Measurements from ENCODE around the gene GALNT18.

The GALNT18 gene

DNA sequence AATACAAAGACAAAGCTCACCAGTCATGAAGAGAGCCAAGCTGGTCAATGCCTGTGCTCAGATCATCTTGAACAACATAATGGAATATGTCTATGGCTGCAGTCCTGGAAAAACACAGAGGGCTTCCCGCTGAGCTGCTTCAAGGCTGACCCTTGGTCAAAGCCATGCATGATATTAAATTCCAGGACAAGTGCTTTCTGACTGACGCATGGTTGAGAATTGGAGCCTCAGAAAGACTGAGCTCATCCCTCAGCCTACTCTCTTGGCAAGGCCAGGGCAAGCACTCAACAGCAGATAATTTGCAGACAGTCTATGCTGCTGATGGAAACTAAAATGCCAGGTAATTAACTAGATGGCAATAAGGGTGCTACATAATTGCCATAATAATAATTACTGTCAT is 89.2 kb downstream of the GALNT18 start:
- DNase-seq (ENCODE audit: low read depth in 2 of 2) = no peak

DNA sequence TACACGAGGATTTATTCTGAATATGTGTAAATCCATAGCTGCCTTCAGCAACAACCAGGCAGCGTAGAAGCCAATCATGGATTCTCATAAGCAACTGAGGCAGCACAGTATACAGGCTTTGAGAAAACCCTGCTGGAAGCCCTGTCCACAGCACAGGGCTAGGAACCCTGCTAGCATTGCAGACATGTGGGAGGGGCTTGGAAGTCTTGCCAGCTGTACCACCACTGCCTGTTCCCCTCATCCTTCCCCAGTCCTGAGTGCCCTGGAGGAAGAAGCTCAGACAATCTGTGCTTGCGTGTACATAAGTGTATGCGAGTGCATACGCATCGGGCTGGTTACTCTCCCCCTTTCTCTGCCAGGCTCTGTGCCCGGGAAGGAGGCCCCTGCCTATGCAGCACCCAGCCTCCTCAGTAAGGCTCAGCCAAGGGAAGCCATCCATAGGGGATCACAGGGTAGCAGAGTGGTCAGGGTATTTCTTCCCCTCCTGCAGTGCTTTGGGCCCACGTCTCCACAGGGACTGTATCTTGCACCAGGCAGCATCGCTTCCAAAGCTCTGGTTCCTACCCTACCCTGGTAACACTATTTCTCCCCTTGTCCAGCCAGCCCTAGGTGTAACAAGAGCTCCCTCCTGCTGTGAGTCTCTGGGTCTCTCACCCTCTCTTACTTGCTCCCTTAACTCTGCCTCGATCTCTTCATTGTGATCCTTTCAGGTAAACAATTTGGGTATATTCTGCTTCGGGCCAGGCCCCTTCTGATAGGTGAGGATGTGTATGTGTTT is 90.5 kb downstream of the GALNT18 start:
- DNase-seq (ENCODE audit: low read depth in 2 of 2) = no peak

DNA sequence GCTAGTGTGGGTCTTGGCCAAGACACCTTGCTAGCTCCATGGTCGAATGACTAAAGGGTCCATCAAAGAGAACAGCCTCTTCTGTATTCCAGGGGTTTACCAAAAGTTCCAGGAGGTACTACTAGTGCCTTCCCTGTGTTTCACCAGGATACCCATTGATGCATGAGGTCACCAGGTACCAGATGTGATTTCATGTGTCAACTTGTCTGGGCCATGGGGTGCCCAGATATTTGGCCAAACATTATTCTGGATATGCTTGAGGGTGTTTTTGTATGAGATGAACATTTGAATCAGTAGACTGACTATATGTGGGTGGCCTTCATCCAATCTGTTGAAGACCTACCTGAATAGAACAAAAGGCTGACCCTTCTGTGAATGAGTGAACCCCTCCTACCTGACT is 92.8 kb downstream of the GALNT18 start:
- no peak for DNase-seq (ENCODE audit: low read depth in 2 of 2)

DNA sequence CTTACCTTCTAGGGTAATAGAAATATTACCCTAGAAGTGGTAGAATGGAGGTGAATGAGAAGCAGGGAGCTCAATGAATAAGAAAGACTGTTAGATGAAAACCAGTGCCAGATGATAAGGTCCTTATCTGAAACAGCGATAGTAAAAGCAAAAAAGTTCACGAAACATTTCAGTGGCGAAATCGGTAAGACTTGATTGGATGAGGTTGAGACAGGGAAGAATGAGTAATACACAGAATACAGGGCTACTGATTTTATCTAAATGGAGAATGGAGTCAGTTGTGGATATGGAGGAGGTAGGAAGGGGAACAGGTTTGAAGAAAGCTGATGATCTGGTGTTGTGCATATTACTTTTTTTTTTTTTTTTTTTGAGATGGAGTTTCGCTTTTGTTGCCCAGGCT is 96.5 kb downstream of the GALNT18 start:
- DNase-seq (ENCODE audit: low read depth in 2 of 2) = no peak

- DNase-seq (ENCODE audit: low read depth in 2 of 2) = no peak
Observed at GRCh38 chr11:11524436-11525061, 97.3 kb downstream of the GALNT18 start.

DNA sequence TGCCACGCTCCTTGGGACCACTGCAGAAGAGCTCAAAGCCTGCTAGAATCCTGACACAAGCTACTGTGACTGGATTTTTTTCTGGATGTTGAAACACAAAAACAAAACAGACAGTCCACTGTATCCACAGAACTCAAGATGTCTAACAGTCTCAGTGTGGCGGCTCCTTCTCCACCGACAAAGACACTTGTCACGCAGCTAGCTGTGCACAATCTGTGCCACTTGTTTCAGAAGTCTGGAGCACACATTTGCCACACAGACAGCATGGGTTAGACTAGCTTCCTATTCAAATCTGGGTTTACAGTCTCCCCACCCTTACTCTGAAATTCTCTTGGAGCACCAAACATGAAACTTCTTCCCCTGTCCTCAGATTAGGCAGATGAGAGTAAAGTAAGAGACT is 99.2 kb downstream of the GALNT18 start:
- DNase-seq (ENCODE audit: low read depth in 2 of 2) = no peak

GRCh38 chr11:11521306-11522002 is 100.4 kb downstream of the GALNT18 start:
- DNase-seq (ENCODE audit: low read depth in 2 of 2) = no peak

DNA sequence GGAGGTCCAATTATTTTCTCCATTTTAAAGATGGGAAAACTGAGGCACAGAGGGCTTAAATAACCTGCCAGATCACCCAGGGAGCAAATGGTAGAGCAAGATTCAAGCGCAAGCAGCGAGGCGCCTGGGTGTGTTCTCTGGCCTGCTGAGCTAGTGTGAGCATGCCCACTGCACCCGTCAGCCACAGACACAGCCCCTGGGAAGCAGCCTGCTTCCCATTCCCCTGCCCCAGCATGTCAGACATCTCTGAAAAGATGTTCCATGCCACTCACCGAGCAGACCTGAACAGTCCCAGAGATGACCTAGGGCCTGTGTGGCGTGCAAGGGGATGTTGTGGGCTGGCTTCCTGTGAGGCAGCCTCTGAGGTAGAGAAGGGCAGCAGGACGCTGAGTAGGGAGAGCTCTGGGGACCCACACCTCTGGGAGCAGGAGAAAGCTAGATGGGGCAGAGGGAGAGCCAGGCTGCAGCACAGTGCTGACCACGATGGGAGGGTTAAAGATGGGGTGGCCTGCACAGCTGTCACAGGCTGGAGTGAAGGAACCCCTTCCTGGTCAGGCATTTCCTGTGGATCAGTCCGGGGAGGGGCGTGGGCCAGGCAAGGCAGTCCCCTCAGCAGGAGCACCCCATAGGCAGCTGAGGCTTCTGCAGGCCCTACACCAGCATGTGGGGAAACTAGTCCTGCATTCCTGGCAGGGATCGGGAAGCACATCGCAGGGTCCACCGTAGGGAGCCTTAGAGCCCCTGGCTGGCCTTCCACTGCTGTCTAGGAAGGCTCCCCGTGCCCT is 101.4 kb downstream of the GALNT18 start:
- no peak for DNase-seq (ENCODE audit: low read depth in 2 of 2)

DNA sequence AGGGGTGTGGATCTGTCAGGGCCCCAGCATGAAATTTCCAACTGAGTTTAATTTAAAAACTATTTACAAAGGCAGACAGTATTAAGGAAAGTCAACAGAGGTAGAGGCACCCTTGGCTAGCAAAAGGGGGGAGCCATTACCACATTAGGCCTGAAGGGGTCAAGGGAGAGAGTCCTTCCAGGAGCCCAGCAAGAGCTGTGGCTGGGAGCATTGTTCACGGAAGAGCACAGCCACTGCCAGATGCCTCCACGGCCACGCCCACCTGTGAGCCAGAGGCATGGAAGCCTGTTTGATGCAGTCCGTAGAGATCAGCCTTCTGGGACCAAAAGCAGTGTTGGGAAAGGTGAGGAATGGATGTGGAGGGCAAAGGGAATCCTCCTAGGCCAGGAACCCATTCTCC is 102.6 kb downstream of the GALNT18 start:
- DNase-seq (ENCODE audit: low read depth in 2 of 2) = no peak

- no peak for DNase-seq (ENCODE audit: low read depth in 2 of 2)
Observed at GRCh38 chr11:11514246-11514645, 107.6 kb downstream of the GALNT18 start.

DNA sequence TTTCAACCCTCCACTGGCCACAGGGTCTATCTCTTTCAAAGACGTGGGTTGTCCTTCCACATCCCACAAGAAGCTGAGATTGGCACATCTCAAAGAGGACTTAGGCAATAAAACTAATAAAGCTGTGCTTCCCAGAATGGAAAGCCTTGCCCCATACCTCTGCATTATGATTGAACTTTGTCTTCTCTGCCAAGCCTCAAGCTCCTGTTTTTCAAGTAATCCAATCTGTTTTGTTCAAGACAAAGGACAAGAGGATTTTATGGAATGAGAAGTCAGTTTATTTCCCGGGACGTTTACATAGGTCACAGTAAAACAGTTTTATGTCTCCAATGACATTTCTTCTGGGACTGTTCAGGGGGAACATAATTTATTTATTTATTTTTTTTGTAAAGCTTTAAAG is 108.4 kb downstream of the GALNT18 start:
- no peak for DNase-seq (ENCODE audit: low read depth in 2 of 2)

GRCh38 chr11:11512929-11513328 is 108.9 kb downstream of the GALNT18 start:
- no peak for DNase-seq (ENCODE audit: low read depth in 2 of 2)

DNA sequence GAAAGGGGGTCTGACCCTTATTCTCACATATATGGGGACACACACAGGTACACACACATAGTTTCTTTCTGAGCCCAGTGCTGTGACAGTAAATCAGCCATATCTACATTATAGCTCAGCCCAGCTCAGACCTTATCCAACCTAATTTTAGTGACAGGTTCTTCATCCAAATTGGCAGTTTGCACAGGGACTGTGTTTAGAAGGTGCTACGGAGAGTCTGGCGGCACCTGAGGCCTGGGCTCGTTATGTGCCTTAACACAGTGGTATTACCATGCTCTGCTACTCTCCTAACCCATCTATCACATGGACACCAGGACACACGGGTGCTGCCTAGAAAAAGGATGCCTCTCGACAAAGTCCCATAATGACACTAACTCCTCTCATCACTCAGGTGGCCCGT is 109.3 kb downstream of the GALNT18 start:
- DNase-seq (ENCODE audit: low read depth in 2 of 2) = no peak

DNA sequence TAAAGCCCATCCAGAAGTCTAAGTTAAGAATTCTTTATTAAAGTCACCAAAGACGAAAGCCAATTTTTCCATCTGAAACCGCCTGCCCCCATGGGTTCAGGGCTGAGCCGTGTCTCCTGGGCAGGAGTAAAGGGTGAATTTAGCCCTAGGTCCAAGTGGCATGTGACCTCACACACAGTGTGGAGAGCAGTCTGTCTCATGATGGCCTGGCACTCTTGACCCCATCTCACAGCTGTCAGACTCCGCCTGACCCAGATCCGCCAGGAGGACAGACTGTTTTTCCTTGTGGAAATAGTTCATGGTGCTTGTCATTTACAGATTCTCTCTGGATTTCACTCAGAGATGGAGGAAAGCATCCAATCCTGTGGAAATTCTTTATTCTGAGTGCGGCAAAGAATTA is 109.7 kb downstream of the GALNT18 start:
- DNase-seq (ENCODE audit: low read depth in 2 of 2) = no peak

DNA sequence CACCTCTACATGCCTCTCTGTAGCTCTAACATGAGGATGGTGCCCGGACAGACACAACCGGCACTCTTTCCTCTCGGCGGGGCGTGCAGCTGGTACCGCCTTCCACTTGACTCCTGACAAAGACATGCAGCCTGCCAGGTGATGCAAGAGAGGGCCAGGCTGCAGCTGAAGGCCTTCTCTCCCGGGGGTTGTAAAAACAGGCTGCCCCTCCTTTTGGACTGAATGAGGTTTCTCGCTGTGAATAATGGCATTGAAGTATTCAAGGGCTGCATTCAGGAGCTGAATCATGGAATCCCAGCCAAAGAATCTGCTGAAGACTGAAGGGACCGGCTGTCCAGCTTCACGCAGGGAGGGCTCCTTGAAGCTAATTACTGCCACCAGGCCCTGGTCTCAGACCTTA is 110.9 kb downstream of the GALNT18 start:
- DNase-seq (ENCODE audit: low read depth in 2 of 2) = no peak

GRCh38 chr11:11505692-11506091 is 116.1 kb downstream of the GALNT18 start:
- no peak for DNase-seq (ENCODE audit: low read depth in 2 of 2)

- no peak for DNase-seq (ENCODE audit: low read depth in 2 of 2)
Observed at GRCh38 chr11:11505190-11505589, 116.6 kb downstream of the GALNT18 start.

GRCh38 chr11:11504071-11504470 is 117.7 kb downstream of the GALNT18 start:
- no peak for DNase-seq (ENCODE audit: low read depth in 2 of 2)

DNA sequence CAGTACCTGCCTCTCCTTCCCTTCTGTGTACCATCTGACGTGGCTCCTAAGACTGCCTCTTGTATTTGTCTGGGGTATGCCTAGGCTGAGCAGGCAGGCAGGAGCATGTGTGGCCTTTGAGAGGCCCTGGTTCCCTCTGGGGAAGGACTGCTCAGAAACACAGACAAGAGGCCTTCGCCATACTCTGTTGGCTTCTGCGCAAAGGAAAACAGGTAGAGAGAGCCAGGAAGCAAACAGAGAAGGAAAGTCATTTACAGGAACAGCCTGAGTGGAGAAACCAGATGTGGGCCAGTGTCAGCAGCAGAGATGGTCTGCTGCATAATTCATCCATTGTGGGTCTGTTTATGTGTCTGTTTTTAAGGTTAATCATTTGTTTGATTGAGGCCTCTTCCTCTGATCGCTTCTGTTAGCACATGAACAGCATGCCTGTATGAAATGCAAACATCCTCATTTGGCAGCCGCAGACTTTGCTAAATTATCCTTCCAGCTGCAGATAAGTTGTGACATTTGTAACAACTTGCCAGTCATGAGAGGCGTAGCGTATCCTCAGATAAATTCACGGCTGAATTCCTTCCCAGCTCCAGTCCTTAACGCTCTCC is 119.4 kb downstream of the GALNT18 start:
- no peak for DNase-seq (ENCODE audit: low read depth in 2 of 2)

DNA sequence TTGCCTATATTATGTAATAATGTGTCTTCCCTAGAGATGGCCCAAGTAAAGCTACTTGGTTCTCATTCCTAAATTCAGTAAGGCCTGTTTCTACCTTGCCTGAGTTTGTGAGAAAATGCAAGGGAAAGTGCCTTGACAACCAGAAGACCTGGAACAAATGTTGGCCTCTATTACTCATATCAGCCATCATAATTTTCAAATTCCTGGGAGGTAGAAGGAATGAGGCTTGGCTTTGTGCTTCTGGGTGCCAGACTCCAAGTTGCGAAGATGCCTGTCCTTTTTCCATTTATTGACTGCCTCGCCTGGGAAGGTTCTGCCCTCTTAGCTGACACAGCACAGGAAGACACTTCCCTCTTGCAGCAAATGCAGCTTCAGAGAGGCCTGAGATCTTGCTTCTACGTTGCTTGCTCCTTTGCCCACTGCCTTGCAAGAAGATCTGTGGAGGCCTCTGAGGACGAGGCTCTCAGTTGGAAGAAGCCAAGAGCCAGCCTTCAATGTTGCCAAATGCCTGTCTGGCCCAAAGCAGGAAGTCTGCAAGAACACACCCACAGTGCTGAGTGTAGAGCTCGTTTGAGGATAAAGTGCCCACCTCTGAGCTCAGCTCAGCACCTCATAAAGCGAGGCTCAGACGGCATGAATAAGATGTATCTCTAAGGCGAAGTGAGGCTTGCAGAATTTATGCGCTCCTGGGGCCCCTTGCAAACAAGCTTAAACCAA is 120.1 kb downstream of the GALNT18 start:
- DNase-seq (ENCODE audit: low read depth in 2 of 2) = no peak
